H9 (cell line): Measurements from ENCODE around the gene SRXN1. TPM values are rescaled to one million over a fixed set of nuclear protein-coding genes. Genes with fewer than 3 reads are reported as not detected.

Source experiments
- DNase-seq: peaks from one replicate; pipeline ENCODE4 v3.0.0-alpha.2; 2017
- H2AFZ ChIP-seq: one replicate; pipeline ENCODE4 v1.6.1; 2013; ENCODE audit warnings: mild to moderate bottlenecking, low read length, control low read depth, moderate library complexity
- H2AK5ac ChIP-seq: 2 replicates; pipeline ENCODE4 v1.6.1; 2013; ENCODE audit warnings: low read length, control low read depth, mixed read lengths; ENCODE audit not compliant: insufficient read length
- H2BK120ac ChIP-seq: one replicate; pipeline ENCODE4 v1.6.1; 2013; ENCODE audit warnings: low read depth, mild to moderate bottlenecking, low read length, control low read depth, inconsistent platforms; ENCODE audit not compliant: poor library complexity, severe bottlenecking
- H2BK12ac ChIP-seq: 2 replicates; pipeline ENCODE4 v1.6.1; 2013; ENCODE audit warnings: low read length, control low read depth, mixed read lengths, low read depth; ENCODE audit not compliant: insufficient read length
- H2BK15ac ChIP-seq: 2 replicates; pipeline ENCODE4 v1.6.1; 2013; ENCODE audit warnings: low read depth, low read length, control low read depth
- H2BK20ac ChIP-seq: one replicate; pipeline ENCODE4 v1.6.1; 2013; ENCODE audit warnings: low read depth, mild to moderate bottlenecking, low read length, control low read depth, inconsistent platforms; ENCODE audit not compliant: poor library complexity, severe bottlenecking
- H2BK5ac ChIP-seq: 2 replicates; pipeline ENCODE4 v1.6.1; 2013; ENCODE audit warnings: low read length, control low read depth, mixed read lengths; ENCODE audit not compliant: insufficient read length
- H3K14ac ChIP-seq: 2 replicates; pipeline ENCODE4 v1.6.1; 2013; ENCODE audit warnings: low read length, control low read depth; ENCODE audit not compliant: insufficient read depth
- H3K18ac ChIP-seq: 2 replicates; pipeline ENCODE4 v1.6.1; 2013; ENCODE audit warnings: low read depth, mild to moderate bottlenecking, mixed read lengths, low read length, control low read depth; ENCODE audit not compliant: insufficient read length
- H3K23ac ChIP-seq: 2 replicates; pipeline ENCODE4 v1.6.1; 2013; ENCODE audit warnings: low read length, control low read depth, mixed read lengths, low read depth; ENCODE audit not compliant: insufficient read length
- H3K23me2 ChIP-seq: 2 replicates; pipeline ENCODE4 v1.6.1; 2013; ENCODE audit warnings: low read depth, mild to moderate bottlenecking, mixed read lengths, low read length, control low read depth; ENCODE audit not compliant: insufficient read length, poor library complexity, severe bottlenecking
- H3K27ac ChIP-seq: 2 replicates; pipeline ENCODE4 v1.5.1; 2013; ENCODE audit warnings: low read length, control low read depth, mixed read lengths, low read depth; ENCODE audit not compliant: insufficient read length
- H3K27me3 ChIP-seq: 2 replicates; pipeline ENCODE4 v1.6.1; 2013; ENCODE audit warnings: low read length, control low read depth, inconsistent platforms; ENCODE audit not compliant: insufficient read depth
- H3K4ac ChIP-seq: 2 replicates; pipeline ENCODE4 v1.6.1; 2013; ENCODE audit warnings: low read depth, mild to moderate bottlenecking, control low read depth, inconsistent platforms, low read length, moderate library complexity
- H3K4me1 ChIP-seq: 2 replicates; pipeline ENCODE4 v1.6.1; 2013; ENCODE audit warnings: low read length, control low read depth, inconsistent platforms; ENCODE audit not compliant: insufficient read depth
- H3K4me2 ChIP-seq: 2 replicates; pipeline ENCODE4 v1.6.1; 2013; ENCODE audit warnings: low read length, control low read depth, mixed read lengths; ENCODE audit not compliant: insufficient read length, insufficient read depth
- H3K56ac ChIP-seq: 2 replicates; pipeline ENCODE4 v1.6.1; 2013; ENCODE audit warnings: low read depth, mild to moderate bottlenecking, mixed read lengths, low read length, control low read depth; ENCODE audit not compliant: insufficient read length
- H3K79me1 ChIP-seq: 2 replicates; pipeline ENCODE4 v1.6.1; 2013; ENCODE audit warnings: low read depth, mild to moderate bottlenecking, moderate library complexity, low read length, control low read depth, inconsistent platforms; ENCODE audit not compliant: insufficient read depth, poor library complexity, severe bottlenecking
- H3K79me2 ChIP-seq: 2 replicates; pipeline ENCODE4 v1.6.1; 2013; ENCODE audit warnings: low read length, control low read depth, inconsistent platforms; ENCODE audit not compliant: insufficient read depth
- H3K9ac ChIP-seq: 2 replicates; pipeline ENCODE4 v1.6.1; 2013; ENCODE audit warnings: low read length, control low read depth, mixed read lengths; ENCODE audit not compliant: insufficient read length; ENCODE audit errors: extremely low read depth
- H3K9me3 ChIP-seq: one replicate; pipeline ENCODE4 v1.6.1; 2013; ENCODE audit warnings: low read depth, low read length, inconsistent platforms; ENCODE audit not compliant: control insufficient read depth
- H3T11ph ChIP-seq: one replicate; pipeline ENCODE4 v1.6.1; 2013; ENCODE audit warnings: mild to moderate bottlenecking, low read length, control low read depth, inconsistent platforms
- H4K20me1 ChIP-seq: one replicate; pipeline ENCODE4 v1.6.1; 2013; ENCODE audit not compliant: control insufficient read depth, insufficient read length, insufficient read depth
- H4K5ac ChIP-seq: 2 replicates; pipeline ENCODE4 v1.6.1; 2013; ENCODE audit warnings: low read depth, mild to moderate bottlenecking, mixed read lengths, low read length, control low read depth; ENCODE audit not compliant: insufficient read length
- H4K8ac ChIP-seq: replicated peaks from 2 replicates; pipeline ENCODE4 v1.6.1; 2013; ENCODE audit warnings: low read length, control low read depth, mixed read lengths, low read depth; ENCODE audit not compliant: insufficient read length
- H4K91ac ChIP-seq: 2 replicates; pipeline ENCODE4 v1.6.1; 2013; ENCODE audit warnings: low read depth, mild to moderate bottlenecking, moderate library complexity, mixed read lengths, low read length, control low read depth; ENCODE audit not compliant: insufficient read length
- H3K27ac Mint-ChIP-seq, 3 experiments: 2 replicates in 2 of 3; 3 replicates in 1 of 3; pipeline ENCODE4 v1.8.0; 2020 to 2021; ENCODE audit warnings: mixed read lengths in 3 of 3, mild to moderate bottlenecking in 1 of 3, moderate library complexity in 1 of 3
- H3K27me3 Mint-ChIP-seq: 2 replicates; pipeline ENCODE4 v1.8.0; 2021; ENCODE audit warnings: low read depth, mild to moderate bottlenecking, moderate library complexity, mixed read lengths
- H3K36me3 Mint-ChIP-seq, 3 experiments: 2 replicates in 2 of 3; 3 replicates in 1 of 3; pipeline ENCODE4 v1.8.0; 2020 to 2021; ENCODE audit warnings: low read depth in 3 of 3, mixed read lengths in 3 of 3; ENCODE audit not compliant: insufficient read depth in 1 of 3
- H3K4me1 Mint-ChIP-seq, 2 experiments: 2 replicates each; pipeline ENCODE4 v1.8.0; 2020; ENCODE audit warnings: mixed read lengths in 2 of 2
- H3K4me3 Mint-ChIP-seq, 2 experiments: 2 replicates in 1 of 2; 3 replicates in 1 of 2; pipeline ENCODE4 v1.8.0; 2020 to 2021; ENCODE audit warnings: mild to moderate bottlenecking in 2 of 2, mixed read lengths in 2 of 2, moderate library complexity in 1 of 2
- H3K9me3 Mint-ChIP-seq, 2 experiments: 2 replicates in 1 of 2; 3 replicates in 1 of 2; pipeline ENCODE4 v1.8.0; 2020; ENCODE audit warnings: mild to moderate bottlenecking in 2 of 2, mixed read lengths in 2 of 2, moderate library complexity in 1 of 2
- CTCF ChIP-seq: fragments of 200-600 bp; sonication (generic); conservative IDR thresholded peaks from 3 replicates; pipeline ENCODE4 v1.8.0; 2021; ENCODE audit warnings: antibody characterized with exemption, mild to moderate bottlenecking
- WGBS: extraction: QIAGEN DNeasy Blood & Tissue Kit; methylation state at CpG from one replicate; pipeline ENCODE4 v1.1.7; 2013; ENCODE audit warnings: missing lambda C conversion rate, low lambda C conversion rate, mixed read lengths; ENCODE audit not compliant: insufficient read length; ENCODE audit errors: extremely low coverage; 5-methylcytosine and 5-hydroxymethylcytosine counted together
- total RNA-seq: library from RNA; stranded (reverse); gene quantifications from 2 replicates; pipeline ENCODE4 v1.2.1, GENCODE V29; 2021

Gene SRXN1
- total RNA-seq, 1 experiment from 2014 or later: 25.7 TPM

DNA sequence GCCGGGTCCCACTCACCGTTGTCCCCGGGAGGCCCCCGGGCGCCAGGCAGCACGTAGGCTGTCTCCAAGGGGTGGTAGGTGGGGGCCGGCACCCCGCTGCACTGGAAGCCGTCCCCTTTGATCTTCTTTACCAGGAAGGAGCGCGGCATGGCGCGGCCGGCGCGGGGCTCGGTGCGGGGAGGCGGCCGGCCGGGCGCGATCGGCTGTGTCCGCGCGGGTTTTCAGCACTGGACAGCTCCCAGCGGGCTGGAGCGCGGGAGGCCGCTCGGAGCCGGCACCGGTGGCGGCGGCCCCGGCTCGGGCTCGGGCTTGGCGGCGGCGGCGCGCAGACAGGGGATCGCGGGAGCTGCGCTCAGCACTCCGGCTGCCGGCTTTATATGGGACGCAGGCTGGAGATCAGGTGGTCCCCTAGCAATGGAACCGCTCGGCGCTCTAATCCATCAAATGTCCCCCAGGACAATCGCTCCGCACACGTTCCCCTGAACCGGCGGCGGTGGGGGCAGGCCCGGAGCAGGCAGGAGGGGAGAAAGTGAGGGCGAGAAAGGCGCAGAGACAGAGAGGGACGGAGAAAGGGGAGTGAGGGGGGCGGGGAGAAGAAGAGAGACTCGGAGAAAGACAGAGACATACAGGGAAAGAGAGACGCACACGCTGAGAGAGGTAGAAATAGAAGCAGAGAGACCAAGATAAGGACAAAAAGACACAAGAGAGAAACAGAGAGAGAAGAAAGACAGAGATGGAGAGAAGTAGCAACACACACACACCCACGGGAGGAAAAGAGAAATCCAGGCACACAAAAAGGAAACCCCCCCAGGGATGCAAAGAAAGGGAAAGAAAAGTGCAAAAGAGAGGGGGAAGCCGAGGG, 22.7 kb upstream of the SRXN1 start, which contains the start of gene SCRT2:
Gene SCRT2, minus strand, starts transcription at position 350 of the 862 bp plus-strand sequence. Its CDS starts 201 bp downstream, at position 149.
- H4K20me1 ChIP-seq: no peaks in the 10 kb centered on the region
- Mint-ChIP-seq H3K9me3 (peaks cover 0 to 4% of the 10 kb centered on the region in 2 experiments; a peak in 1 of 5 replicates), H3K4me3 (peak within 1 kb of the TSS; percentile 64 to 84), H3K36me3 (no peaks in the 10 kb centered on the region; a peak in 1 of 7 replicates), H3K4me1 (peaks cover 17 to 40% of the 10 kb centered on the region in 2 experiments), H3K27ac (no peak within 1 kb of the TSS), H3K27me3 (peaks cover 73% of the 10 kb centered on the region)
- H3K14ac ChIP-seq: peak within 1 kb of the TSS; percentile 28
- no peak within 1 kb of the TSS for H2BK5ac ChIP-seq
- no peaks in the 10 kb centered on the region for H3K79me1 ChIP-seq
- H3K27ac ChIP-seq: no peak within 1 kb of the TSS
- H3T11ph ChIP-seq: no peak within 1 kb of the TSS
- no peak within 1 kb of the TSS for H4K91ac ChIP-seq
- no peak within 1 kb of the TSS for H2BK12ac ChIP-seq
- H3K23ac ChIP-seq: no peak within 1 kb of the TSS
- H2BK15ac ChIP-seq: no peak within 1 kb of the TSS; the same call in 1 of the 2 replicates
- no peak for TF ChIP-seq CTCF
- H3K4ac ChIP-seq: no peak within 1 kb of the TSS
- H3K23me2 ChIP-seq: peaks cover 17% of the 10 kb centered on the region
- H3K4me1 ChIP-seq: no peaks in the 10 kb centered on the region
- no peak within 1 kb of the TSS for H3K9ac ChIP-seq
- WGBS: no CpG with 5 or more reads among the region's 69 CpGs
- no peaks in the 10 kb centered on the region for H3K9me3 ChIP-seq
- H2BK20ac ChIP-seq: no peak within 1 kb of the TSS
- no peaks in the 10 kb centered on the region for H3K79me2 ChIP-seq
- DNase-seq: peak; percentile 81
- H3K56ac ChIP-seq: no peak within 1 kb of the TSS
- H2AFZ ChIP-seq: no peak within 1 kb of the TSS
- H3K27me3 ChIP-seq: peaks cover 5% of the 10 kb centered on the region
- no peak within 1 kb of the TSS for H4K8ac ChIP-seq
- H2AK5ac ChIP-seq: no peak within 1 kb of the TSS
- no peak within 1 kb of the TSS for H2BK120ac ChIP-seq
- no peak within 1 kb of the TSS for H3K18ac ChIP-seq
- peak within 1 kb of the TSS; percentile 98 for H3K4me2 ChIP-seq
- no peak within 1 kb of the TSS for H4K5ac ChIP-seq
